Right renal cortex interstitium (tissue), 3 donors: ENCODE data around the gene USP43. TPM values are rescaled to one million over a fixed set of nuclear protein-coding genes. Genes with fewer than 3 reads are reported as not detected.
A peak's percentile ranks its signal among the peaks of the same experiment; 100 is the strongest.

Experiments
- DNase-seq, 3 donors: peaks; one replicate each; pipeline ENCODE4 v3.0.0-alpha.2; 2013; ENCODE audit warnings: low read depth in 3 of 3, low spot score in 2 of 3
- polyA plus RNA-seq, 3 donors: library from polyadenylated mRNA; unstranded; fragments of 120-200 nt; gene quantifications; one replicate each; pipeline ENCODE4 v1.2.1, GENCODE V29; 2013; ENCODE audit not compliant: insufficient read length in 3 of 3

Gene USP43
- polyA plus RNA-seq, 3 donors: 5.7 to 7.0 (median 6.2) TPM

DNA sequence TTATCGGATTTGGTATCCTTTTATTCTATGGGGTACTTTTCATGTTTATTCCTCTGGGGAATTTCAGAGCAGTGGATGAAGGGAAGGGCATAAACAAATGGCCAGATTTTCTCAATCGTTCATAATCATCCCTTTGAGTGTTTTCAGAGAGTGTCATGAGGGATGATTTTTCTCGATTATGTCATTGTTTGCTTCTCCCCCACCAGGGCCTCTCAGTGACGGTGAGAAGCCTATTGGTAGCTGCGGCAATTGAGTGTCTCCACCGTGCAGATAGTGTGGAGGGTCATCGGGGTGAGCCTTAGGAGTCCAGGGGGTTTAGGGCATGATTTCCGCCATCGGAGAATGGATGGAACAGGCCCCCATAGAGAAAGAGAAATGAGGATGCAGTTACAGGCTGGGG lies 57.2 kb downstream of the USP43 start:
- no peak for DNase-seq

DNA sequence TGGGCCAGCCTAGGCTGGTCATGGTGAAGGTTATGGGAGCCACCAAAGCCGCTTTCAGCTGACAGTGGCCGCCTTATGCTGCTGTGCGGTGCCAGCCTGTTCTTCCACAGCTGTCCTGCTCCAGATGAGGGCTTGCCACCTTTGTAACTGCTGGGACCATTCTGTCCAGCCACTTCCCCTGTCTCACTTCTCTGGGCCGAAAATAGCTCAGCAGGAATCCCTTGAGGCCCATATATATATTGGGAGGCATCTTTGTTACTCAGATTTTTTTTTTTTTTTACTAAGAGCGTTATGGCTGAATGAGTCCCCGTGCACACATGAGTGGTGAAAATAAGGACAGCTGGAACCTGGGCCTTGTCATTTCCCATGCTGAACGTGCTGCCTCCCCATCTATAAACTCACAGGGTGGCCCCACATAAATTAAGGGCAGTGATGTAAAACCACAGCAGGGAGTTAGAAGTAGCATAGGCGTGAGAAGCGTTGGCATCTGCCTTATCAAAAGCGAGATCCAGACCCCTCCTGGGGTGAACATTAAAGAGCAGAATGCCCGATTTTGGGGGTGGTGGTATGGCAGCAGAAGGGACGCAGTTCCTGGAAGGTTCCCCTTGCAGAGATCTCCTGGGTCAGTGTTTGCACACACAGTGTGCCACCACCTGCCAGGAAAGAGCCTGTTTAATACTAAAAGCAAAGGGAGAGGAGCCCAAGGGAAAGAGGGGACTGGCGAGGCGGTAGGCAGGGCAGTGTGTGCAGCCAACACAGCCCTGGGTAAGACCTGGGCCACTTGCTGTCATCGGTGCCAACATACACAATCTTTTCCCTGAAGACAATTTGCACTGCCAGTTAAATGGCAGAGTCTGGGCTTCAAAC lies 57.8 kb downstream of the USP43 start:
- DNase-seq: no peak

DNA sequence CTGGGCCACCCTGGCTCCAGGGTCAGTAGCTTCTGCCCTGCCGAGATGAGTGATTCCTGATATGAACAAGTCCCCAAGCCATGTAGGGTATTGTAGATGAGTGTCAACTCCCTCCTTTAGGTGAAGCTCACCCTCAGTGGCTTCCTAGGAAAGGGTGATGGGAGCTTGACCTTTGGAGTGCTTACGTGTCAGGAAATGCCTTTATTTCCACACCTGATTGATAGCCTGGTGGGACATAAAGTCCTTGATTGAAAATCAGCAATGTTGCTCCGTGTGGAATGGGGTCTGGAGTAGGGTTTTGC lies 58.4 kb downstream of the USP43 start:
- no peak for DNase-seq

- DNase-seq: no peak
These were observed 60.4 kb downstream of the USP43 start for GRCh38 chr17:9705745-9706144.

DNA sequence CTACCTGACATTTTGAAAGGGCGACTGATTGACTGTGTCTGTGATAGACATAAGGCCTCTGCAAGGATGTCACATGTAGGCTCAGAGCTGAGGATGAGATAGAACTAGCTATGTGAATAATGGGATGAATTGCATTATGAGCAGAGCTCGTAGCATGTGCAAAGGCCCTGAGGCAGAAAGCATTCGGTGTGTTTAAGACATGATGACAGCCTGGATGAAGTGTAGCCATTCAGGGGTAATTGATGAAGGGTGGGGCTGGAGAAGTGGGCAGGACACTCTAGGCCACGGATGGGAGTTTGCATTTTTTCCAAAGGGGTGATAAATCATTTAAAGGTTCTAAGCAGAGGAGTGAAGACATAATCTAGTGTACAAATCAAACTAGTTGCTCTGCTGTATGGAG lies 62.6 kb downstream of the USP43 start:
- DNase-seq: no peak

DNA sequence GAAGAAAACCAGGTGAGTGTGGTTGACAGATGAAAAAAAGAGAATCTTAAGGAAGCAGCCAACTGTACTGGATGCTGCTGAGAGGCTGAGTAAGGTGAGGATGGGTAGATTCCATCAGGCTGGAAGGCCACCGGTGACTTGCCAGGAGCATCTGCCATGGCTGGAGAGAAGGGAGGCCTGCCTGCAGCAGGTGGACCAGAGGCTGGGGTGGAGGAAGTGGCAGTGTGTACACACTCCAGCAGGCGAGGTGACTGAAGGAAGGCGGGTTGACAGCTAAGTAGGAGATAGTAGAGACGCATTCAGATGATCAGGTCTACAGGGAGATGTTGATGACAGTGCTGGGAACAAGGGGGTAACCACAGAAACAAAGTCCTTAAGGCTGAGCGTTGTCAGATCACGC lies 69.5 kb downstream of the USP43 start:
- DNase-seq: no peak

DNA sequence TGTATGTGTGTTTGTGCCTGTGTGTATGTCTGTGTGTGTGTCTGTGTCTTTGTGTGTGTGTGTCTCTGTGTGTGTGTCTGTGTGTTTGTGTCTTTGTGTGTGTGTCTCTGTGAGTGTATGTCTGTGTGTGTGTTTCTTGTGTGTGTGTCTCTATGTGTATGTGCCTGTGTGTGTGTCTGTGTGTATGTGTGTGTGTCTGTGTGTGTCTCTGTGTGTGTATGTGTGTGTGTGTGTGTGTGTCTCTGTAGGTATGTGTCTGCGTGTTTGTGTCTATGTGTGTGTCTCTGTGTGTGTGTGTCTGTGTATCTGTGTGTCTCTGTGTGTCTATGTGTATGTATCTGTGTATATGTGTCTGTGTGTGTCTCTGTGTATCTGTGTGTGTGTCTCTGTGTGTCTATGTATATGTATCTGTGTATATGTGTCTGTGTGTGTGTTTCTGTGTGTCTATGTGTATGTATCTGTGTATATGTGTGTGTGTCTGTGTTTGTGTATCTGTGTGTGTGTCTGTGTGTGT lies 70.2 kb downstream of the USP43 start:
- no peak for DNase-seq

DNA sequence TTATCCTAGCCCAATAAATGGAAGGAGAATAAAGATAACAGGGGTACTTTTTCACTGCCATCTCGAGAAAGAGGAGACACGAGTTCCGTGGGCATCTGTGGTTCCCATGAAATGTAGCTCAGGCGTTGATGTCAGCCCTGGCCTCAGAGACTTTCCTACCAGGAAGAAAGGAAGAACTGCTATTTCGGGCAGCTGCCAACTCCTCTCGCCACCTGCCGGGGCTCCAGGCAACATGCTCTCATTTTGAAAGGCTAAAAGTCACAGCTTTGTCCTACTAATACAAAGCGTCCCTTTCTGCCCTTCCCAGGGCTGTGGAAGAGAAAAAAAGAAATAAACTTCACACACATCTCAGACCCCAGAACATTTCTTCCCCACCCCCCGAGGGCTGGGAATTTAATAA lies 80.3 kb downstream of the USP43 start:
- no peak for DNase-seq

GRCh38 chr17:9726291-9726690 lies 81.0 kb downstream of the USP43 start:
- no peak for DNase-seq

DNA sequence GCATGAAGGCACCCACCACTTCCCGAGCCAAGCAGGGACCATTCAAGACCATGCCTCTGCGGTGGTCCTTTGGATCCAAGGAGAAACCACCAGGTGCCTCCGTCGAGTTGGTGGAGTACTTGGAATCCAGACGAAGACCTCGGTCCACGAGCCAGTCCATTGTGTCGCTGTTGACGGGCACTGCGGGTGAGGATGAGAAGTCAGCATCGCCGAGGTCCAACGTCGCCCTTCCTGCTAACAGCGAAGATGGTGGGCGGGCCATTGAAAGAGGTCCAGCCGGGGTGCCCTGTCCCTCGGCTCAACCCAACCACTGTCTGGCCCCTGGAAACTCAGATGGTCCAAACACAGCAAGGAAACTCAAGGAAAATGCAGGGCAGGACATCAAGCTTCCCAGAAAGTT lies 82.7 kb downstream of the USP43 start:
- no peak for DNase-seq

- DNase-seq: no peak
These were observed 83.2 kb downstream of the USP43 start for GRCh38 chr17:9728564-9728963.

GRCh38 chr17:9729034-9729650 lies 83.8 kb downstream of the USP43 start:
- peak in 2 of 3 donors; percentile 29 to 58 for DNase-seq

GRCh38 chr17:9729735-9730420 lies 84.6 kb downstream of the USP43 start:
- DNase-seq: no peak

GRCh38 chr17:9750524-9750923 lies 105.2 kb downstream of the USP43 start:
- DNase-seq: no peak

GRCh38 chr17:9755083-9755482 lies 109.8 kb downstream of the USP43 start:
- DNase-seq: no peak

GRCh38 chr17:9760266-9760665 lies 114.9 kb downstream of the USP43 start:
- DNase-seq: no peak

DNA sequence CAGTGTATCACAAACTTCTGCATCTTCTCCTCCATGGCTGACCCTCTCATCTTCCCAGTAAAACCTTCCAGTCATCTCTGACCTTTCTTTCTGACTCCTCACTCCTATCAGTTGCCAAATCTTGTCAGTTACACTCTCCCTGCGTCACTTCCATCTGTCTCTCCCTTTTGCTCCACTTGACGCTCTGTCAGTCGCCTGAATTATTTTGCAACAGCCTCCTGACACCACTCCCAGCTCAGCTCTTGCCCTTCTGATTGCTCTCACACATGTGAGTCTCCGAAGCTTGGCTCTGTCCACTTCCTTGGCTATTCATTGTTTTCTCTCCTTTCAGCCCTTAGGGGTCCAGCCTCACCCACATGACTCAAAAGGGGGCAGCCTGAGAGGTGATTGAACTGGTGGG lies 118.3 kb downstream of the USP43 start:
- DNase-seq: no peak

DNA sequence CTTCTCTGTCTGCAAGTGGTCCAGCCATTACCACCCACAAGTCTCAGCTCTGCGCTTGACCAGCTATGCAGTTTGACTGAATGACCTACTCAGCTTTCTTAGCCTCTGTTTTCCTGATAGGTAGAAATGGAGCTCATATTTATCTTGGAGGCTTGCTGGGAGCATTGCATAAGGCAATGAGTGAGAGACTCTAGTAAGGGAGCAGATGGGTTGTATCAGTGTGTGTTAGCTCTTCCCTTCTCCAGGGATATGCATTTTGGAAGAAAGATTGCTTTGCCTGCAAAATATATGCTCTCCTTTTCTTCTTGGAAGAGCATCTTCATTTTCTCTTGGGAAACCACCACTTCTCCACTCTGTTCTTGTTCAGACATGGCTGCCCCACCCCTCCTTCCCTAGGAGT lies 120.0 kb downstream of the USP43 start:
- no peak for DNase-seq

DNA sequence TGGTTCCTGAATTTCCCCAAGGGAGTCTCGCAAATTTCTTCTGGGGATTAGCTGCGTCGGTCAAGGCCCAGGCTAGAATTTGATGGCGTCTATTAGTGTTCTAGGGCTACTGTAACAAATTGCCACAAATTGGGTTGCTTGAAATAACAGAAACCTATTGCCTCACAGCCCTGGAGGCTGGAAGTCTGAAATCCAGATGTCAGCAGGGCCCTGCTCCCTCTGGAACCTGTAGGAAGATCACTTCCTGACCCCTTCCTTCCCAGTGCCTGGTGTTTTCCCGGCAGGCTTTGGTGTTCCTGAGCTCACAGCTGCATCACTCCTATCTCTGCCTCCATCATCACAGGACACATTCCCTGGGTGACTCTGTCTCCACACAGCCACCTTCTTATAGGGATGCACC lies 121.7 kb downstream of the USP43 start:
- DNase-seq: no peak

GRCh38 chr17:9767432-9767991 lies 122.2 kb downstream of the USP43 start:
- DNase-seq: no peak

GRCh38 chr17:9768381-9768934 lies 123.1 kb downstream of the USP43 start:
- DNase-seq: no peak
